ENCODE results near the gene LGALS13.
"Not testable (repeated sequence)": the region's sequence is repeated elsewhere in the genome, so short reads cannot be mapped to it uniquely, and the experiment has no call there.

Gene LGALS13

DNA sequence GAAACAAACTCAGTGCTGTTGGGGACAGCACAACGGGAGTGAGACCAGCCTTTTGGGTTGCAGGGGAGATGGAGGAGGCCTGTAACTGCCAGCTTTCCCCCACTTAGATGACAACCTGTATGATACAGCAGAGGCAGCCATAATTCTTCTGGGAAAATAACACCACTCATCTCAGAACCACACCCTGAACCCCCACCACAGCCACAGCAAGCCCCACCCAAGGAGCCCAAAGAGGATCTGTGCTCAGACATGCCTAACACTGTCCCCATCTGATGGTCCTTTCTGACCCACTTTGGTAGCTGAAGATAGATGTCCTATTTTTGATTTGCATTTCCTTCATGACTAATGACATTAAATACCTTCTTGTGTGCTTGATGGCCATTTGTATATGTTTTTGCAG is 15.4 kb downstream of the LGALS13 start:
- no peak for FAIRE-seq

DNA sequence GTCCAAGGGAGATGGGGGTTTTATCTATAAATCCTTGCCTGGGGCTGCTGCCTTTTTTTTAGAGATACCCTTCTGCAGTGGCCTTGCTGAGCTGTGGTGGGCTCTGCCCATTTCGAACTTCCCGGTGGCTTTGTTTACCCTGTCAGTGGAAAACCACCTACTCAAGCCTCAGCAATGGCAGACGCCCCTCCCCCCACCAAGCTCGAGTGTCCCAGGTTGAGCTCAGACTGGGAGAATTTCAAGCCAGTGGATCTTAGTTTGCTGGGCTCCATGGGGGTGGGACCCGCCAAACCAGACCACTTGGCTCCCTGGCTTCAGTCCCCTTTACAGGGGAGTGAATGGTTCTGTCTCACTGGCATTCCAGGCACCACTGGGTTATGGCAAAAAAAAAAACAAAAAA is 21.6 kb downstream of the LGALS13 start:
- DNase-seq (ENCODE audit: low spot score) (no peak), FAIRE-seq (no peak)

More for the DNA sequence above, 15.4 kb downstream of the LGALS13 start:
- no peak for DNase-seq (ENCODE audit: low spot score)

DNA sequence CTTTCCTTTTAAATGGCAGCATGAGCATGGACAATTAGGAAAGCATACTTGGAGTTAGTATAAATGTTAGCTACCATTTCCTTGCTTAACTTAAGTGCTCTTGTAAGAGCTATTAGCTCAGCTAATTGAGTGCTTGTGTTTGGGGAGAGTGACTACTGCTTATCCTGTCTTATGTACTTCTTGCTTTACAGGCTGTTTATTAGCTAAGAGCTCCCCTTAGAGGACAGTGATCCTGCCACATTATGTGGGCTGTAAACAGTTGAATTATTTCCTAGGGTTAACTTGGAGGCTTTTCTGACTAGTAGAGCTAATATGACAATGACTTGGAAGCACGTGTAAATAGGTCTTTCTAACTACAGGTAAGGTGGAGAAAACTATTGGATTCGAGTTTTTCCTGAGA is 25.3 kb downstream of the LGALS13 start:
- not testable (repeated sequence) for FAIRE-seq; DNase-seq (ENCODE audit: low spot score)

DNA sequence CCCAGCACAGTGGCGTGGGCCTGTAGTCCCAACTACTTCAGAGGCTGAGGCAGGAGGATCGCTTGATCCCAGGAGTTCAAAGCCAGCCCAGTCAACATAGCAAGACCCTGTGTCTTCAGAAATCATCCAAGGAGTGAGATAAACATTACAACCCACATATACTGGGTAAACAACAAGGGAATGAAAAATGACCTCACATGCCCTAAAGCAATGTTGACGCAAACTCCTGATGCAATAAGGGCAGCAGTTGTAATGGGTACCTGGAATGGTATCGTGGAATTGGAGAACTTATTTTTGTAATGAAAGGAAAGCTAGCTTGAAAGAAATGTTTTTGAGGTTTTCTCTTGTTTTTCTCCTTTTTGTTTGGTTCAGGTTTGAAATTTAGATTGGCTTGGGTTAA is 28.9 kb downstream of the LGALS13 start:
- DNase-seq (ENCODE audit: low spot score), result no peak
- FAIRE-seq, result peak; percentile 55

DNA sequence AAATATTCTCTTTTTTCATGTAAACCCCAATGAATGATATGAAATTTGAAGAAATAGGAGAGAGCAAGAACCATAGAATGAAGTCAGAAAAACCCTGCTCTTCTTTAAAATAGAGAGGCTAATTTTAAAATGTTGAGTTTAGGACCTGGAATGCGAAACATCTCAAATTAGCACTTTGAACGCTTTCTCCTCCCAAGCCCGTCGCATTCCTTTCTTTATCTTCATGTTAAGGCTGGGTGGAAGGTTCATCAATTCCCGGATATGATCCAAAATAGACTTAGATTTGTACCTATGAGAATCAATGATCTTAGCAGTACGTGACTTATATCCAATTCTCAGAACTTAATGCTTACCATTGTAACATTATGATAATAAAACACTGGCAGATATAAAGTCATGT is 29.3 kb downstream of the LGALS13 start:
- no peak for FAIRE-seq
- no peak for DNase-seq (ENCODE audit: low spot score)

DNA sequence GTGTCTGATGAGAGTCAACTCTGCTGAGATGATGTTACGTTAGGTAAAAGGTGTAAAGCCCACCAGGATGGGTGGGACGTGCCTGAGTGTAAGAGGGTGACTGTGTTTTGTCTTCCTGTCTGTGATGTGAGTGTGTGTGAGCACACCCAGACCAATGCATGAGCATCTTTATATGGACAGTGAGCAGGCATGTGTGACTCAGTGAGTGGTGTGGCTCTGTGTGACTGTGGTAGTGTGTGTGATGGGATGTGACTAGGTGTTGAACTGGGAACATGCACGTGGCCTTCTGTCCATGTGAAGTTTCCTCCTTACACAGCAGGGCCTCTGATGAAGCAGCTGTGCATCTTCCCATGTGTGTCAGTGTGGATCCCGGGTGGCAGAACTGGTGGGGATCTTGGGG is 35.6 kb downstream of the LGALS13 start:
- no peak for DNase-seq (ENCODE audit: low spot score)
- peak; percentile 91 for FAIRE-seq

DNA sequence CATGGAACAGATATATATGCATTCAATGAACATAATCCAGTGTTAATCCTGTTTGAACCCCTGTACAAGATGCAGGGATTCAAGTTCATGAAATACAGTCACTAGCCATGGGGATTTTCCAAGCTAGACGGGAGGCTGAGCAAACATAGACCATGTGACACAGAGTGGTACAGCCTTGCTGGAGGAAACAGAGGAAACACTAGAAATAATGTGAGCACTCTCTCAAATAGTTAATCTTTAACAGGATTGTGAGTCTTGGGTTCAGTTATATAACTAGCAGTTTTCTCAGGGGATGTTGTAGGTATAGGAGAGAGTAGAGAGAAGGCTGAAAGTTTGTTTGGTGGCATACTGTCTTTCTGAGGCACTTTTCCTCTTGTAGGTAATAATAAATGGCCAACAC is 39.4 kb downstream of the LGALS13 start:
- FAIRE-seq (no peak), DNase-seq (ENCODE audit: low spot score) (no peak)

DNA sequence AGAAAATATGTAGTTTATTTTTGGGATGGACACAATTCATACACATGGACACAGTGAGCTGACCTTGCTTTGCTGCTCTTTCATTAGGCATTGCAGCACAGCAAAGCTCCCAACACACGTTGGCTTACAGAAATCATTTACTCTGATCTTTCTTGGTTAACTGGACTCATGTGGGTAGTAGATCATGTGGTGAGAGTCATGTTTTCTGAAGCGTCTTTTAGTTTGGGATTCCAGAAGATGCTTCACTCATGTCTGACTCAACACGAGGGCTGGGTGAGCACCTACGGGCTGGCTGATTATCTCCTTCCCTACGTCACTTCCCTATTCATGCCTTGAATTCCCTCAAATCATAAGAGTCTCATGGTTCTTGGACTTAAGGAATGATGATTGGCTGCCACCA is 41.3 kb downstream of the LGALS13 start:
- no peak for DNase-seq (ENCODE audit: low spot score)
- FAIRE-seq, result no peak

DNA sequence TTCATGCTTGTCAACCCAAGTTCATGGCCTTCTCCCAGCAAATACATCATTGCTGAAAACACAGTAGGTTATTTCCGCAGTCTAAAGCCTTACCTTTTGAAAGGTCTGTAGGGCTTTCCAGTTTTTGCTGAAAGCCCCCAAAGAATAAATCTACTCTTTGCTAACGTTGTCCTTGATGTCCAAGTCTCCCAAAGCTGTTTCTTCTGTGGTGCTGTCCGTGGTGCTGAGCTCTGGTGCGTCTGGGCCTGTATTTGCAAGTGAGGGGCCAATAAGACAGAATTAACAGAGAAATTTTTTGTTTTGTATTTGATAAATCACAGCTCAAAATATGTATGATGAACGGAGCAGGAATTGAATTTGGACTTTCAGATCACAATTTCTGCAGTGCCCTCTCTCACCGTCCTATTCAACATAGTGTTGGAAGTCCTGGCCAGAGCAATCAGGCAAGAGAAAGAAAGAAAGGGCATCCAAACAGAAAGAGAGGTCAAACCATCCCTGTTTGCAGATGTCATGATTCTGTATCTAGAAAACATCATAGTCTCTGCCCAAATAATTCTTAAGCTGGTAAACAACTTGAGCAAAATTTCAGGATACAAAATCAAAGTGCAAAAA is 43.6 kb downstream of the LGALS13 start:
- FAIRE-seq (no peak), DNase-seq (ENCODE audit: low spot score) (peak; percentile 32)

DNA sequence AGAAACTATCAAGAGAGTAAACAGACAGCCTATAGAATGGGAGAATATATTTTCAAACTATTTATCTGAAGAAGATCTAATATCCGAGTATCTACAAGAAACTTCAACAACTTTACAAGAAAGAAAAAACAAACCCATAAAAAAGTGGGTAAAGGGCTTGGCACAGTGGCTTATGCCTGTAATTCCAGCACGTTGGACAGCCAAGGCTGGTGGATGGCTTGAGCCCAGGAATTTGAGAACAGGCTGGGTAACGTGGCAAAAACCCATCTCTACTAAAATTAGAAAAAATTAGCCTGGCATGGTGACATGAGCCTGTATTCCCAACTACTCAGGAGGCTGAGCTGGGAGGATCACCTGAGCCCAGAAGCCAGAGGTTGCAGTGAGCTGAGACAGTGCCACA is 45.6 kb downstream of the LGALS13 start:
- FAIRE-seq, result no peak
- DNase-seq (ENCODE audit: low spot score), result no peak

DNA sequence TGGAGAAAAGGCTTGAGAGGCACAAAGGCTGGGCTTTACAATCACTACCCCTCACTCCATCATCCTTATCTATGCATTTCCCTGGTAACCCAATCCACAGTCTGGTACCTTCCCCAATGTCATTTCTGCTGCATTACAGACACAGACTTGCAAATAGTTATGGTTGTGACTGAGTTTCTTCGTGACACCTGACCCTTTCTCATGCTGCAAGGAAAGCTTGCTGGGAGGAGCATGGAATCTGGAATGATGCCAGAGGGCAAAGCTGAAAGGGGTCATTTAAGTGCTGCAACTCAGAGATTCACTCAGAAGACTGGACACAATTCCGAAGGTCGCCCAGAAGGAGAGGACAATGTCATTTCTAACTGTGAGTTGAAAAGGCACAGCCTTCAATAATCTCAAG is 53.3 kb downstream of the LGALS13 start, which contains the start of gene LGALS16:
Gene LGALS16 (plus strand): TSS at position 301 of the 400 bp plus-strand sequence. CDS start 49 bp downstream, at position 350.
- DNase-seq (ENCODE audit: low spot score) (no peak), FAIRE-seq (no peak)
